NOMO-1 (cell line): ENCODE results near the gene RAB39B.

ENCODE experiments used
- DNase-seq, 2 experiments: peaks; one replicate each; lab custom pipeline; 2025; ENCODE audit not compliant: unreplicated experiment in 2 of 2; lab: John Stamatoyannopoulos, UW

RAB39B gene

GRCh38 chrX:155216179-155216939, 47.9 kb downstream of the RAB39B start, which contains the start of gene VBP1:
TSS of gene VBP1 (plus strand) at chrX:155216460. CDS start at chrX:155216483, 23 bp downstream.
- DNase-seq: peak; percentile 85 to 90

- DNase-seq: peak in 1 of 2 experiments; percentile 50
Measured at GRCh38 chrX:155215443-155216178, 48.7 kb downstream of the RAB39B start.

GRCh38 chrX:155213731-155214130, 50.6 kb downstream of the RAB39B start:
- DNase-seq: no peak

GRCh38 chrX:155211208-155211607, 53.1 kb downstream of the RAB39B start:
- no peak for DNase-seq
